HepG2 (cell line): ENCODE measurements around the gene CSKMT. TPM values are rescaled to one million over a fixed set of nuclear protein-coding genes. Genes with fewer than 3 reads are reported as not detected.

Source experiments
- ATF7-NPFF ChIP-seq: sonication (generic); formaldehyde crosslinking; IDR thresholded peaks from 2 replicates; pipeline ENCODE4 v1.8.1; 2023; ENCODE audit warnings: mild to moderate bottlenecking, low read depth, missing genetic modification reagents, moderate library complexity
- CHD4 ChIP-seq: fragments of 200-600 bp; sonication (generic); IDR thresholded peaks from 2 replicates; pipeline ENCODE4 v1.7.0; 2017; ENCODE audit warnings: mild to moderate bottlenecking, low read length, borderline replicate concordance
- DNMT1 ChIP-seq: sonication (generic); formaldehyde crosslinking; IDR thresholded peaks from 2 replicates; pipeline ENCODE4 v1.5.1; 2020; ENCODE audit warnings: mild to moderate bottlenecking, missing genetic modification reagents
- FOSL1 ChIP-seq: sonication (generic); formaldehyde crosslinking; IDR thresholded peaks from 2 replicates; pipeline ENCODE4 v1.9.0; 2021; ENCODE audit warnings: missing genetic modification reagents, borderline replicate concordance
- MEIS2 ChIP-seq: sonication (generic); formaldehyde crosslinking; IDR thresholded peaks from 2 replicates; pipeline ENCODE4 v1.9.0; 2021; ENCODE audit warnings: mild to moderate bottlenecking, missing genetic modification reagents
- MTA1 ChIP-seq: sonication (generic); formaldehyde crosslinking; IDR thresholded peaks from 2 replicates; pipeline ENCODE4 v1.4.0; 2020; ENCODE audit warnings: missing genetic modification reagents, mild to moderate bottlenecking, borderline replicate concordance
- NKX3-1 ChIP-seq: sonication (generic); formaldehyde crosslinking; IDR thresholded peaks from 2 replicates; pipeline ENCODE4 v1.5.0; 2020; ENCODE audit warnings: missing genetic modification reagents
- PAWR ChIP-seq: sonication (generic); formaldehyde crosslinking; IDR thresholded peaks from 2 replicates; pipeline ENCODE4 v1.4.0; 2020; ENCODE audit warnings: missing genetic modification reagents, mild to moderate bottlenecking, borderline replicate concordance
- POLR2A ChIP-seq, 2 experiments: IDR thresholded peaks; 2 replicates each; pipeline ENCODE4 v1.6.1; 2011; ENCODE audit warnings: low read depth in 2 of 2, low read length in 2 of 2, mild to moderate bottlenecking in 1 of 2, moderate library complexity in 1 of 2; ENCODE audit not compliant: insufficient read depth in 1 of 2
- RBAK ChIP-seq: sonication (generic); formaldehyde crosslinking; IDR thresholded peaks from 2 replicates; pipeline ENCODE4 v1.5.1; 2020; ENCODE audit warnings: mild to moderate bottlenecking, missing genetic modification reagents
- RFX1 ChIP-seq: fragments of 450-650 bp; IDR thresholded peaks from 2 replicates; pipeline ENCODE4 v1.6.1; 2017
- SATB2 ChIP-seq: sonication (generic); formaldehyde crosslinking; IDR thresholded peaks from 2 replicates; pipeline ENCODE4 v1.5.0; 2020; ENCODE audit warnings: missing genetic modification reagents
- SP4 ChIP-seq: sonication (generic); formaldehyde crosslinking; IDR thresholded peaks from 2 replicates; pipeline ENCODE4 v1.8.1; 2023; ENCODE audit warnings: mild to moderate bottlenecking, missing genetic modification reagents
- STAT5B ChIP-seq: sonication (generic); formaldehyde crosslinking; IDR thresholded peaks from 2 replicates; pipeline ENCODE4 v1.4.0; 2020; ENCODE audit warnings: missing genetic modification reagents
- TGIF2 ChIP-seq: IDR thresholded peaks from 2 replicates; pipeline ENCODE4 v1.6.1; 2016; ENCODE audit warnings: control low read depth, missing compliant biosample characterization
- TP53 ChIP-seq: sonication (generic); formaldehyde crosslinking; conservative IDR thresholded peaks from 2 replicates; pipeline ENCODE4 v1.4.0; 2020; ENCODE audit warnings: missing genetic modification reagents
- ZFX ChIP-seq: sonication (generic); formaldehyde crosslinking; IDR thresholded peaks from 2 replicates; pipeline ENCODE4 v1.4.0; 2020; ENCODE audit warnings: mild to moderate bottlenecking, low read depth, missing genetic modification reagents, moderate library complexity
- ZNF253 ChIP-seq: sonication (generic); formaldehyde crosslinking; IDR thresholded peaks from 2 replicates; pipeline ENCODE4 v1.8.0; 2022; ENCODE audit warnings: mild to moderate bottlenecking, missing genetic modification reagents, borderline replicate concordance
- ZNF292 ChIP-seq: sonication (generic); formaldehyde crosslinking; IDR thresholded peaks from 2 replicates; pipeline ENCODE4 v1.8.1; 2022; ENCODE audit warnings: mild to moderate bottlenecking, low read depth, missing genetic modification reagents, borderline replicate concordance
- ZNF335 ChIP-seq: sonication (generic); formaldehyde crosslinking; IDR thresholded peaks from 2 replicates; pipeline ENCODE4 v1.4.0; 2020; ENCODE audit warnings: missing genetic modification reagents
- polyA plus RNA-seq, 8 experiments: library from polyadenylated mRNA; depleted of rRNA in 3 of 8; stranded (reverse) in 7 of 8; unstranded in 1 of 8; fragments of >200 nt; fragmentation: Illumina TruSeq in 4 of 8; extraction: Trizol in 4 of 8; gene quantifications; 2 replicates each; pipeline versions ENCODE4 v1.2.1 to v1.2.3, GENCODE V29; 2011 to 2016; ENCODE audit warnings: low read depth in 4 of 8, missing spikeins in 1 of 8, mixed read lengths in 1 of 8; ENCODE audit not compliant: insufficient read depth in 1 of 8
- total RNA-seq, 5 experiments: library from RNA; depleted of rRNA; stranded (reverse); fragments of >200 nt; fragmentation: Illumina TruSeq; extraction: Trizol; gene quantifications; 2 replicates each; pipeline ENCODE4 v1.2.3, GENCODE V29; 2016; ENCODE audit warnings: low read depth in 1 of 5
- TF ChIP-seq, protein P1 (sequence below): sonication (generic); formaldehyde crosslinking; IDR thresholded peaks from 2 replicates; pipeline ENCODE4 v1.8.1; 2023; ENCODE audit warnings: mild to moderate bottlenecking, inconsistent platforms, moderate library complexity, missing genetic modification reagents, borderline replicate concordance
- TF ChIP-seq, protein P2 (sequence below): sonication (generic); formaldehyde crosslinking; IDR thresholded peaks from 2 replicates; pipeline ENCODE4 v1.9.0; 2022; ENCODE audit warnings: low read depth, missing genetic modification reagents
- TF ChIP-seq, protein P3 (sequence below): sonication (generic); formaldehyde crosslinking; IDR thresholded peaks from 2 replicates; pipeline ENCODE4 v1.8.1; 2023; ENCODE audit warnings: mild to moderate bottlenecking, missing genetic modification reagents
- TF ChIP-seq, protein P4 (sequence below): sonication (generic); formaldehyde crosslinking; IDR thresholded peaks from 2 replicates; pipeline ENCODE4 v1.8.0; 2022; ENCODE audit warnings: mild to moderate bottlenecking, missing genetic modification reagents, moderate library complexity
- TF ChIP-seq, protein P5 (sequence below): sonication (generic); formaldehyde crosslinking; IDR thresholded peaks from 2 replicates; pipeline ENCODE4 v1.8.0; 2022; ENCODE audit warnings: missing genetic modification reagents, mild to moderate bottlenecking, inconsistent platforms, borderline replicate concordance

CSKMT gene
- total and polyA plus RNA-seq, 2 of the 13 experiments (the other 11 are each of a cell fraction or from before 2014, with no cell fraction given), result 7.6 to 31.8 TPM

- TF ChIP-seq, protein P1, sequence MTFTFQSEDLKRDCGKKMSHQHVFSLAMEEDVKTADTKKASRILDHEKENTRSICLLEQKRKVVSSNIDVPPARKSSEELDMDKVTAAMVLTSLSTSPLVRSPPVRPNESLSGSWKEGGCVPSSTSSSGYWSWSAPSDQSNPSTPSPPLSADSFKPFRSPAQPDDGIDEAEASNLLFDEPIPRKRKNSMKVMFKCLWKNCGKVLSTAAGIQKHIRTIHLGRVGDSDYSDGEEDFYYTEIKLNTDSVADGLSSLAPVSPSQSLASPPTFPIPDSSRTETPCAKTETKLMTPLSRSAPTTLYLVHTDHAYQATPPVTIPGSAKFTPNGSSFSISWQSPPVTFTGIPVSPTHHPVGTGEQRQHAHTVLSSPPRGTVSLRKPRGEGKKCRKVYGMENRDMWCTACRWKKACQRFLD (CRISPR knock-in tag), result no peak; the same call in 1 of the 2 replicates
- TF ChIP-seq, protein P2, sequence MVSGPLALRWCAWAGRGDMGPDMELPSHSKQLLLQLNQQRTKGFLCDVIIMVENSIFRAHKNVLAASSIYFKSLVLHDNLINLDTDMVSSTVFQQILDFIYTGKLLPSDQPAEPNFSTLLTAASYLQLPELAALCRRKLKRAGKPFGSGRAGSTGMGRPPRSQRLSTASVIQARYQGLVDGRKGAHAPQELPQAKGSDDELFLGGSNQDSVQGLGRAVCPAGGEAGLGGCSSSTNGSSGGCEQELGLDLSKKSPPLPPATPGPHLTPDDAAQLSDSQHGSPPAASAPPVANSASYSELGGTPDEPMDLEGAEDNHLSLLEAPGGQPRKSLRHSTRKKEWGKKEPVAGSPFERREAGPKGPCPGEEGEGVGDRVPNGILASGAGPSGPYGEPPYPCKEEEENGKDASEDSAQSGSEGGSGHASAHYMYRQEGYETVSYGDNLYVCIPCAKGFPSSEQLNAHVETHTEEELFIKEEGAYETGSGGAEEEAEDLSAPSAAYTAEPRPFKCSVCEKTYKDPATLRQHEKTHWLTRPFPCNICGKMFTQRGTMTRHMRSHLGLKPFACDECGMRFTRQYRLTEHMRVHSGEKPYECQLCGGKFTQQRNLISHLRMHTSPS (CRISPR knock-in tag), result no peak
- peak; percentile 92 to 95 for TF ChIP-seq POLR2A (IDR thresholded peaks at IDR 0.05; ENCODE audit: insufficient read depth in 1 of 2, low read depth in 2 of 2, low read length in 2 of 2)
- TF ChIP-seq ZFX (CRISPR knock-in tag), result peak; percentile 96
- TF ChIP-seq, protein P3, sequence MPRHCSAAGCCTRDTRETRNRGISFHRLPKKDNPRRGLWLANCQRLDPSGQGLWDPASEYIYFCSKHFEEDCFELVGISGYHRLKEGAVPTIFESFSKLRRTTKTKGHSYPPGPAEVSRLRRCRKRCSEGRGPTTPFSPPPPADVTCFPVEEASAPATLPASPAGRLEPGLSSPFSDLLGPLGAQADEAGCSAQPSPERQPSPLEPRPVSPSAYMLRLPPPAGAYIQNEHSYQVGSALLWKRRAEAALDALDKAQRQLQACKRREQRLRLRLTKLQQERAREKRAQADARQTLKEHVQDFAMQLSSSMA (CRISPR knock-in tag), result 0 out of 2 replicates have a peak, but pooled peaks have one; percentile 48
- TF ChIP-seq ZNF292 (CRISPR knock-in tag), result 0 out of 2 replicates have a peak, but pooled peaks have one; percentile 33
- peak; percentile 87 for TF ChIP-seq SP4 (CRISPR knock-in tag)
- TF ChIP-seq RFX1, result no peak
- no peak; the same call in 1 of the 2 replicates for TF ChIP-seq MTA1 (CRISPR knock-in tag)
- no peak for TF ChIP-seq ATF7-NPFF
- TF ChIP-seq SATB2 (CRISPR knock-in tag), result no peak
- no peak for TF ChIP-seq DNMT1
- TF ChIP-seq, protein P4, sequence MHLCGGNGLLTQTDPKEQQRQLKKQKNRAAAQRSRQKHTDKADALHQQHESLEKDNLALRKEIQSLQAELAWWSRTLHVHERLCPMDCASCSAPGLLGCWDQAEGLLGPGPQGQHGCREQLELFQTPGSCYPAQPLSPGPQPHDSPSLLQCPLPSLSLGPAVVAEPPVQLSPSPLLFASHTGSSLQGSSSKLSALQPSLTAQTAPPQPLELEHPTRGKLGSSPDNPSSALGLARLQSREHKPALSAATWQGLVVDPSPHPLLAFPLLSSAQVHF (CRISPR knock-in tag), result no peak
- TF ChIP-seq FOSL1, result no peak
- TF ChIP-seq MEIS2 (CRISPR knock-in tag), result no peak; the same call in 1 of the 2 replicates
- no peak for TF ChIP-seq ZNF253 (CRISPR knock-in tag)
- TF ChIP-seq STAT5B (CRISPR knock-in tag), result 0 out of 2 replicates have a peak, but pooled peaks have one; percentile 11
- TF ChIP-seq PAWR, result no peak
- TF ChIP-seq RBAK, result no peak
- TF ChIP-seq TP53 (CRISPR knock-in tag), result no peak
- 0 out of 2 replicates have a peak, but pooled peaks have one; percentile 70 for TF ChIP-seq NKX3-1 (CRISPR knock-in tag)
- TF ChIP-seq TGIF2 (CRISPR knock-in tag), result peak; percentile 74
- TF ChIP-seq CHD4, result no peak
- TF ChIP-seq, protein P5, sequence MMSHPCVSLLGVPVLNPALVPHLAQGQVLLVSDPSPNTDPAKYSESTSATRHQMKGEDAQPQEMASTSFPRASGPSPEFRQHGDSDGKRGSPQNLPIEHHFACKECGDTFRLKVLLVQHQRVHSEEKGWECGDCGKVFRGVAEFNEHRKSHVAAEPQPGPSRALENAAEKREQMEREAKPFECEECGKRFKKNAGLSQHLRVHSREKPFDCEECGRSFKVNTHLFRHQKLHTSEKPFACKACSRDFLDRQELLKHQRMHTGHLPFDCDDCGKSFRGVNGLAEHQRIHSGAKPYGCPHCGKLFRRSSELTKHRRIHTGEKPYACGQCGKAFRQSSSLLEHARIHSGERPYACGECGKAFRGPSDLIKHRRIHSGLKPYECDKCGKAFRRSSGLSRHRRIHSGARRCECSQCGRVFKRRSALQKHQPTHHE (CRISPR knock-in tag), result no peak; the same call in 1 of the 2 replicates
- no peak for TF ChIP-seq ZNF335
Measured at GRCh38 chr11:62645946-62646824, 18.9 kb upstream of the CSKMT start, which contains the start of gene GANAB (continued).
